D721Med (cell line): ENCODE results near the gene SLC9A6.
"Not testable (repeated sequence)": the region's sequence is repeated elsewhere in the genome, so short reads cannot be mapped to it uniquely, and the experiment has no call there.

Source experiments
- DNase-seq: peaks from one replicate; pipeline ENCODE4 v3.0.0; 2011; ENCODE audit warnings: low spot score; ENCODE audit not compliant: insufficient read length
- FAIRE-seq: peaks from 2 replicates; lab custom pipeline; 2011; peaks lifted over from hg19 to GRCh38; lab: Jason Lieb, UNC
- TF ChIP-seq, protein P1 (sequence below): IDR thresholded peaks from 2 replicates; pipeline ENCODE4 v1.5.1; 2012; ENCODE audit warnings: mild to moderate bottlenecking, control low read depth; ENCODE audit not compliant: insufficient read depth; ENCODE audit errors: missing control alignments

Gene SLC9A6

DNA sequence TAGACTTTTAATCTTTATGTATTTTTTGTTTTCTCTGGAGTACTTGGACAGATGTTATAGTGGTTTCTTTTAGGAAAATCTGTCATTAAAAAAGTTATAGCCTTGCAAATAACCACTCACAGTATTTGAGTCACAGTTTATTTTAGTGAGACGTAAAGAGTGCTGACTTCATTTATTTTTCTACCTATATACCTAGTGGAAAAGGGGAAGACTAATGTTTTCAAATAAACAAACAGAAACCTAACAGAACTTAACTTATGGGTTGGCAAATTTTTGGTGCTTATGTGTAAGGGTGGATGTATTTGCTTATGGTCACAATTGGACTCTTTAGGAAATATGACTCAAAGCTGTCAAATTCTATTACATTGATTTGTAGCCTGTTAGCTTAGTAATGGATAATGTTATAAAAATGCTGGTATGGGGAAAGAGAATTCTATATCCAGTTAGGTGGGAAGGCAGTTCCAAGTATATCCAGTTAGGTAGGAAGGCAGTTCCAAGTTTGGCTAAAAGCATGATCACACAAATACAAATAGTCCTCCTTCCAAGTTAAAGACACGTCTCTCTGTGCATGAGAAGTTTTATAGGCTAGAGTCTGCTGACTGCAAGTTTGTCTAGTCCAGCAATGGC, 61.9 kb downstream of the SLC9A6 start:
- FAIRE-seq (no peak), DNase-seq (no peak)
- TF ChIP-seq, protein P1, sequence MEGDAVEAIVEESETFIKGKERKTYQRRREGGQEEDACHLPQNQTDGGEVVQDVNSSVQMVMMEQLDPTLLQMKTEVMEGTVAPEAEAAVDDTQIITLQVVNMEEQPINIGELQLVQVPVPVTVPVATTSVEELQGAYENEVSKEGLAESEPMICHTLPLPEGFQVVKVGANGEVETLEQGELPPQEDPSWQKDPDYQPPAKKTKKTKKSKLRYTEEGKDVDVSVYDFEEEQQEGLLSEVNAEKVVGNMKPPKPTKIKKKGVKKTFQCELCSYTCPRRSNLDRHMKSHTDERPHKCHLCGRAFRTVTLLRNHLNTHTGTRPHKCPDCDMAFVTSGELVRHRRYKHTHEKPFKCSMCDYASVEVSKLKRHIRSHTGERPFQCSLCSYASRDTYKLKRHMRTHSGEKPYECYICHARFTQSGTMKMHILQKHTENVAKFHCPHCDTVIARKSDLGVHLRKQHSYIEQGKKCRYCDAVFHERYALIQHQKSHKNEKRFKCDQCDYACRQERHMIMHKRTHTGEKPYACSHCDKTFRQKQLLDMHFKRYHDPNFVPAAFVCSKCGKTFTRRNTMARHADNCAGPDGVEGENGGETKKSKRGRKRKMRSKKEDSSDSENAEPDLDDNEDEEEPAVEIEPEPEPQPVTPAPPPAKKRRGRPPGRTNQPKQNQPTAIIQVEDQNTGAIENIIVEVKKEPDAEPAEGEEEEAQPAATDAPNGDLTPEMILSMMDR = no peak

DNA sequence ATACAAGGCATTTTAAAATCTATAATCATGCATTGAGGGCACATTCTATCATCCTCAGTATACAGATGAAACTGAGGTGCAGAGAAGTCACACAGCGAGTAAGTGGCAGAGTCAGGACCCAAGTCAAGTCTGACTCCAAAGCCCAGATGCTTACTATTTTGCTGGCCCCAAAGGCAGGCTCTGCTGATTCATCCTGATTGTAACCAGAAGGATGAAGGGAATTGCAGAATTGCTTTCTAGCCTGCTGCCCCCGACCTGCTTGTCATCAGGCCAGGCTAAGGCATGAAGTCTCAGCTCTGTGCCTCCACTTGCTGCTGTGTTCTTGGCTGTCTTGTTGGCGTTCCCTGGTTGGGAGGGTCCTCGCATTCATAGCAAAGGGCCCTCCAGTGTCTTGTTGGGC, 62.7 kb downstream of the SLC9A6 start:
- DNase-seq (no peak), FAIRE-seq (no peak)
- TF ChIP-seq, protein P1 = no peak

DNA sequence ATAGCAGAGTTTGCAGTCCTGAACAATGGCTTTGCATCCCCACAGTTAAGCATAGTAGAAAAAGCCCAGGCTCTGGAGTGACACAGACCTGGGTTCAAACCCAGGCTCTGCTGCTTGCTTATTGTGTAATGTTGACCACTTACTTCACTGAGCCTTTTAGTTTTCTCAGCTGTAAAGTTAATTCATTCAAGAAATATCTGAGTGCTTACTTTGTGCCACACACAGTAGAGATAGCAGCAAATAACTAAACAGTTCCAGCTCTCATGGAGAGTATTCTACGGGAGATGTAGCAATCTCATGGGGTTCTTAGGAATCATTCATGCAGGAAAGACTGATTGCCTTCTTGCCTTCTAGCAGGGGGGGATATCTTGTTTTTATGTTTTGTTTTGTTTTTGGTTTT, 63.2 kb downstream of the SLC9A6 start:
- no peak for FAIRE-seq
- no peak for DNase-seq
- TF ChIP-seq, protein P1 = no peak

DNA sequence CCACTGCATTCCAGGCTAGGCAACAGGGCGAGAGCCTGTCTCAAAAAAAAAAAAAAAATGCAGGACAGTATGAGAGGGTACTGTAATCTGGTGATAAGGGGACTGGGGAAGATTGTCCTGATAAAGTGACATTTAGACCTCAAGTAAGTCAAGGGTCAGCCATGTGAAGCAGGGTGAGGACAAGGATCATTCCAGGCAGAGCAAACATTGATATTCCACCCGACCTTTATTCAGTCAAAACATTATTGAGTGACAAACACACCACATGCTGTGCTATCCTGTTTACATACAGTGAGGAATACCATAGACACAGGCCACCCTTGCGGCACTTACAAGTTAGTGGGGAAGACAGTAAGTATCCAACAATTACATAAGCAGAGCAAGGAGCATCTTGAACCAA, 64.4 kb downstream of the SLC9A6 start:
- TF ChIP-seq, protein P1 = no peak
- DNase-seq (no peak), FAIRE-seq (no peak)

DNA sequence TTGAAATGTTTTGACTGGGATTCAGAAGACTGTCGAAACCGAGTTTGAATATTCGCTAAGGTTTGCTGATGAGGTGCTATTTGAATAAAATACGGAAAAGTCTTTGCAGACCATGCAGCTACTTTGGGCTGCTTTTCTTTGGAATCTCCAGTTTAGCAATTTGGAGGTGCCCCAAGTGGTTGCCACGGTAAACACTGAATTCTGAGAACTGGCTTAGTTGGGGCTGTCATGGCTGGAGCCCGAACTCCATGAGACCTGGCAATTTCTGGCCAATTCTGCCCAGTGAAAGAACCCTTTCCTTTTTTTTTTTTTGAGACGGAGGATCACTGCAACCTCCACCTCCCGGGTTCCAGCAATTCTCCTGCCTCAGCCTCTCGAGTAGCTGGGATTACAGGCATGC, 65.6 kb downstream of the SLC9A6 start:
- FAIRE-seq, DNase-seq: not testable (repeated sequence)

DNA sequence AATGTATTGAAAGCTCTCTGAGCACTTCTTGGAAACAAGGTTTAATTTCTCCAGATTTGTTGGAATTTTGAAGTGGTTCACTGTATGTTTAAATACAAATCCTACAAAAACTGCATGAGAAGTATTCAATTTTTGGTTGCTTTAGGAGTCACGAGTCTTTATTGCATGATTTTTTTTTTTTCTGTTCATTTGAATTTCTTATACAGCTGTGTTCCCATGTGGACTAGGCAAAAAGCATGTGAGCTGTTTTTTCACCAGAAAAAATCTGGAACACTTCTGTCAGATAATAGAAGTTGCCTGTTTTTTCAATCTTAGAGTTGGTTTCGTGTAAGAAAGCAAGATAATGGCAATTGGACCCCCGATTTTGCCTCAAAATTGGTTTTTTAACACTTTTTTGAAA, 66.4 kb downstream of the SLC9A6 start:
- DNase-seq (no peak), FAIRE-seq (no peak)
- TF ChIP-seq, protein P1 = no peak

DNA sequence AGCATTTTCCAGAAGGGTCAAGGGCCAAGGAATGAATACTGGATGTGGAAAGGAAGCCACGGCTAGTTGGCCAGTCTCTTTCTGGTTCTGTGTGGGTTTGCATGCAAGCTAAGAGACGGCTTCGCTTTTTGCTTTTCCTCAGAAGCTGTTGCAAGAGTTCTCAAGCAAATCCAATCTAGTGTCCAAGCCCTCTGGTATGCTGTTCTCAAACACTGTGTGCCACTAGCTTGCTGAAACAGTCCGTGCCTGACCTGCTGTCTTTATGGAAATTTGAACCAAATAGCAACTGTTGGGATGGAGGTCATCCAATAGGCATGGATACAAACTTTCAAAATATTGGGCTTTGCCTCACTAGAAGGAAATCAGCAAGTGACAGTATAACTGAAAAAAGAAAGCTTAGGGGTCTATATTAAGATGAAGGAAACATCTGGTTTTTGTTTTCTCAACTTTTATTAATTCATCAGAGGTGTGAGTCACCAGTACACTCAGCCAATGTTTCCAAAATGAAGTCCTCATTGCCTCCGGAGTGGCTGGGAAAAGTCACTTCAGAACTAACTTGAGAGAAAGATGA, 70.5 kb downstream of the SLC9A6 start:
- DNase-seq (no peak), FAIRE-seq (no peak)
- TF ChIP-seq, protein P1 = no peak
